ENCODE measurements around the gene CCNQ.

GRCh38 chrX:153640736-153641575 lies 42.0 kb upstream of the CCNQ start:
- TF ChIP-seq GATA2 (IDR thresholded peaks at IDR 0.05; ENCODE audit: low read depth, low read length) (no peak), GATA3 (IDR thresholded peaks at IDR 0.05; ENCODE audit: low read depth, low read length) (no peak)
